ENCODE results near the gene SLCO3A1. TPM values are rescaled to one million over a fixed set of nuclear protein-coding genes. Genes with fewer than 3 reads are reported as not detected.

The SLCO3A1 gene
- polyA plus RNA-seq, 1 donor from 2014 or later, result 3.1 TPM

- H3K4me3 Mint-ChIP-seq, result no peak overlapping the region
Observed at GRCh38 chr15:91941871-91942658, 88.6 kb downstream of the SLCO3A1 start.

GRCh38 chr15:91942720-91943394 lies 89.3 kb downstream of the SLCO3A1 start:
- H3K4me1 Mint-ChIP-seq, result peaks cover 0 to 5% (median 2%) of the 10 kb centered on the region in 3 donors
- H3K27ac Mint-ChIP-seq, result no peak overlapping the region
- no peaks in the 10 kb centered on the region for H3K36me3 Mint-ChIP-seq
- H3K9me3 Mint-ChIP-seq, result peaks cover 0 to 2% (median 0%) of the 10 kb centered on the region in 3 donors
- H3K4me3 Mint-ChIP-seq, result no peak overlapping the region
- H3K27me3 Mint-ChIP-seq, result peaks cover 7% of the 10 kb centered on the region

More at GRCh38 chr15:91941871-91942658, 88.6 kb downstream of the SLCO3A1 start:
- H3K27me3 Mint-ChIP-seq, result peaks cover 7% of the 10 kb centered on the region
- peaks cover 0 to 5% (median 2%) of the 10 kb centered on the region in 3 donors for H3K4me1 Mint-ChIP-seq
- peaks cover 0 to 2% (median 0%) of the 10 kb centered on the region in 3 donors for H3K9me3 Mint-ChIP-seq
- no peak overlapping the region for H3K27ac Mint-ChIP-seq
- no peaks in the 10 kb centered on the region for H3K36me3 Mint-ChIP-seq

- H3K27me3 Mint-ChIP-seq, result peaks cover 11% of the 10 kb centered on the region
- no peak overlapping the region for H3K4me3 Mint-ChIP-seq
- H3K9me3 Mint-ChIP-seq, result peaks cover 0 to 2% (median 0%) of the 10 kb centered on the region in 3 donors
- H3K36me3 Mint-ChIP-seq, result no peaks in the 10 kb centered on the region
- H3K4me1 Mint-ChIP-seq, result peaks cover 0 to 5% (median 2%) of the 10 kb centered on the region in 3 donors
- peak overlapping the region in 1 of 3 donors; percentile 82 for H3K27ac Mint-ChIP-seq
Observed at GRCh38 chr15:91944331-91944730, 90.8 kb downstream of the SLCO3A1 start.

DNA sequence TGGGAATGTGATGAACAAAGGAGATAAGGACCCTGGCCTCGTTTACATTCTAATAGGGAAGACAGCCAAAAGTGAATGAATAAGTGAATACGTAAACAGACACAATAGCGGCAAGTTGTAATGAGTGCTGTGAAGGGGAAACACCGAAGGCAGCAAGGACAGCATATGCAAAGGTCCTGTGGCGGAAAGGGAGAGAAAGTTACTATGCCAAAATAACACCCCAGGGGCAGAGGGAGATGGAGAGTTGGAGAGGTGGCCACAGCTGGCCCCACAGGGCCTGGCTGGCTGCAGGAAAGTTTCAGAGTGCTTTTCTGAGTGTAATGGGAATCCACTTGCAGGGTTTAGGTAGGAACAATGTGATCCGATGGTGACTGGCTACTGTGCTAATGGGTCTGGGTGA lies 91.9 kb downstream of the SLCO3A1 start:
- peaks cover 0 to 2% (median 0%) of the 10 kb centered on the region in 3 donors for H3K9me3 Mint-ChIP-seq
- H3K4me3 Mint-ChIP-seq, result no peak overlapping the region
- H3K4me1 Mint-ChIP-seq, result peaks cover 0 to 5% (median 2%) of the 10 kb centered on the region in 3 donors
- H3K27me3 Mint-ChIP-seq, result peaks cover 11% of the 10 kb centered on the region
- H3K36me3 Mint-ChIP-seq, result no peaks in the 10 kb centered on the region
- no peak overlapping the region for H3K27ac Mint-ChIP-seq

- Mint-ChIP-seq H3K9me3 (peaks cover 0 to 2% (median 0%) of the 10 kb centered on the region in 3 donors), H3K4me3 (no peak overlapping the region), H3K27ac (no peak overlapping the region), H3K36me3 (no peaks in the 10 kb centered on the region), H3K4me1 (peaks cover 0 to 5% (median 2%) of the 10 kb centered on the region in 3 donors), H3K27me3 (peaks cover 11% of the 10 kb centered on the region)
Observed at GRCh38 chr15:91946075-91946474, 92.6 kb downstream of the SLCO3A1 start.

- Mint-ChIP-seq H3K36me3 (no peaks in the 10 kb centered on the region), H3K9me3 (peaks cover 0 to 2% (median 0%) of the 10 kb centered on the region in 3 donors), H3K4me3 (no peak overlapping the region), H3K4me1 (peaks cover 0 to 5% (median 2%) of the 10 kb centered on the region in 3 donors), H3K27me3 (peaks cover 11% of the 10 kb centered on the region), H3K27ac (no peak overlapping the region)
Observed at GRCh38 chr15:91946581-91947292, 93.2 kb downstream of the SLCO3A1 start.

DNA sequence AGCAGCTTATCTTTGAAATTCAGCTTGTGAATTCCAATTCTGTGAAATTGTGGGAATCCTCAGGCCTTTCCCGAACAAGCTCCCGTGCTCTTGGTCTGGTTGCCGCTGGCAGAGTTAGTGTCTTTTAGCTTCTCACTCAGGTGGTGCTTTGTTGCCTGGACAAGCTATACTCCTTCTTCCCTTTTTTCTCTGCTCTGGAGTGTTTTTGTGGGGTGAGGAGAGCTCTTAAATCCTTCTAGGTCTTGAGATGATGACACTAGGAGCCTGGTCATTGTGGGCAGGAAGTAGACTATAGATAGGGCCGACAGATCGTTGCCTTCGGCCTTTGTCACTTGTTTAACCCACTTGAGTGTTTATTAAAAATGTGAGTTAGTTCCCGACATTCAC lies 93.8 kb downstream of the SLCO3A1 start:
- H3K36me3 Mint-ChIP-seq, result no peaks in the 10 kb centered on the region
- peaks cover 10% of the 10 kb centered on the region for H3K27me3 Mint-ChIP-seq
- H3K4me3 Mint-ChIP-seq, result no peak overlapping the region
- no peak overlapping the region for H3K27ac Mint-ChIP-seq
- peaks cover 0 to 2% (median 0%) of the 10 kb centered on the region in 3 donors for H3K9me3 Mint-ChIP-seq
- H3K4me1 Mint-ChIP-seq, result peaks cover 0 to 5% (median 4%) of the 10 kb centered on the region in 3 donors

DNA sequence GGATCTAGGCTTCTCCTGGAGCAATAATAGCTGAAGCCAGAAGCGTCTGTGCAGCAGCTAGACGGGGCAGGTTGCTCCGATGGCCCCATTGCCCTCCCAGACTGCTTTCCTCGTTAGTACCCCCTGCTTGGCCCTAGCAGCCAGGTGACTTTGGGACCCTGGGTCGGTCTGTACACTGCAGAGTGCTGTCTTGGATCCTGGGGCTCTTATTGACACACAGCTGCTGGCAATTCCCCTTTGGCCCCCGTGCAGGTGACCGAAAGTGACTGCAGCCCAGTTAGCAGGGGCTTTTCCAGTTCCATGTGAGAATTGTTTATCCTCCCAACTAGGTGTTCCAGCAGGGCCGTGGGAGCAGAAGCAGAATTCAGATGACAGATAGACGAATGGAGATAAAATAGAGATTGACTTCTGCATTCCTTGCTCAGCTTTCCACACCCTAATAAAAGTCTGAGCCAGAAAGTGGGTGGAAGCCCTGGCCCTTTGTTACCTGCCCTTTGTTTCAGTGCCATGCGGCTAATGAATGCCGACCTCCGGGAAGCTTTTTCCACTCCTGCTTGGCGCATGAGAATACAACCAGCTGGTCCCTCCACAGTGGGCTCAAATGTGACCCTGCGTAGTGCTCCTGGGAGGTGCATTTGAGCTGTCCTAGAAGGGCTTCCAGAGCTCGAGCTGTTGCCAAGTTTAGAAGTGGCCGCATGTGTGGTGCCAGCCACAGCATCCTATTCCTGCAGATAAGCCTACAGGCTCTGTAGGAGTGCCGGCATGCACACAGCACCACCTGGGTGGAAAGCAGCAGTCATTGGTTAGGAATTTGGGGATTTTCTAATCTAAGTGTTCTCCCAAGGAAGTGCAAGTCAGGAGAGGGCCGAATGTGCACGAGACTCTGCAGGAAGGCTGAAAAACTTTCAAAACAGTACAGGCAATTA lies 94.4 kb downstream of the SLCO3A1 start:
- H3K27ac Mint-ChIP-seq, result peak overlapping the region in 1 of 3 donors; percentile 89
- H3K9me3 Mint-ChIP-seq, result peaks cover 0 to 2% (median 0%) of the 10 kb centered on the region in 3 donors
- H3K4me1 Mint-ChIP-seq, result peaks cover 0 to 4% (median 3%) of the 10 kb centered on the region in 3 donors
- no peaks in the 10 kb centered on the region for H3K36me3 Mint-ChIP-seq
- peaks cover 10% of the 10 kb centered on the region for H3K27me3 Mint-ChIP-seq
- no peak overlapping the region for H3K4me3 Mint-ChIP-seq

DNA sequence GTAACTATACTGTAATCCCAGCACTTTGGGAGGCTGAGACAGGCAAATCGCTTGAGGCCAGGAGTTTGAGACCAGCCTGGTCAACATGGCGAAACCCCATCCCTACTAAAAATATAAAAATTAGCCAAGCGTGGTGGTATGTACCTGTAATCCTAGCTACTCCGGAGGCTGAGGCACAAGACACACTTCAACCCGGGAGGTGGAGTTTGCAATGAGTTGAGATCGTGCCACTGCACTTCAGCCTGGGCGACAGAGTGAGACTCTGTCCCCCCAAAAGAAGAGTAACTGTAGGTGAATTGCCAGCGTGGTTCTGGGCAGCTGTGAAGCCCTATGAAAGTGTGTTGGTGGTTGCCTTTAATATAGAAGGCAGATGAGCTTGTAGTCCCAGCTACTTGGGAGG lies 95.9 kb downstream of the SLCO3A1 start:
- no peaks in the 10 kb centered on the region for H3K36me3 Mint-ChIP-seq

DNA sequence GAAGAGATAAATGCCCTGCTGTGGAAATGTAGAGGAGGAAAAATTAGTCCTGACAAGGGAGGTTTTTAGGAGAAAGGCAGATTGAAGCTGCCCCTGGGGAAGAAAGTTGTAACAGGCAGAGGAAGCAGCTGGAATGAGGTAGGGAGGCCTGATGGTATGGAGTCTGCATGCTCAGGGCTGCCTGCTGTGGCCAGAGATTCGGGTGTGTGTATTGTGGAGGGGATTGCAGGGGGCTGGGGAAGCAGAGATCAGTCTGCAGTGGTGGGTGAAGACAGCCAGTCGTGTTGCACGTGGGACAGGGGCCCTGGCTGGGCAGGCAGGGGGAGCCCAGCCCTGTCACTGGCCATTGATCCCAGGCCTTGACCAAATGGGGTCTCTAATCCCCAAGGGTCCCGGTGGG lies 96.5 kb downstream of the SLCO3A1 start:
- Mint-ChIP-seq H3K27me3 (peaks cover 8% of the 10 kb centered on the region), H3K9me3 (peaks cover 0 to 2% (median 0%) of the 10 kb centered on the region in 3 donors), H3K4me1 (peaks cover 0 to 4% (median 0%) of the 10 kb centered on the region in 3 donors), H3K4me3 (no peak overlapping the region), H3K36me3 (no peaks in the 10 kb centered on the region), H3K27ac (no peak overlapping the region)

More for the DNA sequence above, 95.9 kb downstream of the SLCO3A1 start:
- H3K9me3 Mint-ChIP-seq, result peaks cover 0 to 2% (median 0%) of the 10 kb centered on the region in 3 donors
- peaks cover 0 to 4% (median 0%) of the 10 kb centered on the region in 3 donors for H3K4me1 Mint-ChIP-seq
- H3K27ac Mint-ChIP-seq, result no peak overlapping the region
- H3K27me3 Mint-ChIP-seq, result peaks cover 8% of the 10 kb centered on the region
- H3K4me3 Mint-ChIP-seq, result no peak overlapping the region

GRCh38 chr15:91950631-91951329 lies 97.3 kb downstream of the SLCO3A1 start:
- Mint-ChIP-seq H3K27ac (no peak overlapping the region), H3K4me1 (peaks cover 0 to 4% (median 0%) of the 10 kb centered on the region in 3 donors), H3K9me3 (no peaks in the 10 kb centered on the region), H3K27me3 (peaks cover 4% of the 10 kb centered on the region), H3K4me3 (no peak overlapping the region), H3K36me3 (no peaks in the 10 kb centered on the region)

- Mint-ChIP-seq H3K4me1 (peaks cover 0 to 3% (median 0%) of the 10 kb centered on the region in 3 donors), H3K27ac (no peak overlapping the region)
Observed at GRCh38 chr15:91952216-91952615, 98.7 kb downstream of the SLCO3A1 start.

DNA sequence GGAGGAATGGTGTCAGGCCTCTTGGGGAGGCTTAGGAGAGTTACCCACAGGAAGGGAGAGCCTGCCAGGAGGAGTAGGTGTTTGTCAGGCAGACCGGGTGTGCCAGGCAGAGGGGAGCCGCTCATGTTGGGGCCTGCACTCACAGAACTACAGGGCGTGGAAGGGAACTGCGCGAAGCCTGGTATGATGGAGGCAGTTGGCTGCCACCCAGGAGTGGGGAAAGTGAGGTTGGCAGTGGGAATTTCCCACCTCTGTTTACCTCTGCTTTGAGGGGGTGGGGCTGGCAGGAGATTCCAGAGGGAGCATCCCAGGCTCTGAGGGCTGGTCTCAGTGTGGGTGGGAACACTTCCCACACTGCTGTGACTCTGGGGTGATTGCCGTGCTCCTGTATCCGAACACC lies 99.9 kb downstream of the SLCO3A1 start:
- H3K27me3 Mint-ChIP-seq, result no peaks in the 10 kb centered on the region
- H3K4me3 Mint-ChIP-seq, result no peak overlapping the region
- peaks cover 0 to 3% (median 0%) of the 10 kb centered on the region in 3 donors for H3K4me1 Mint-ChIP-seq
- H3K27ac Mint-ChIP-seq, result no peak overlapping the region
- no peaks in the 10 kb centered on the region for H3K36me3 Mint-ChIP-seq
- H3K9me3 Mint-ChIP-seq, result no peaks in the 10 kb centered on the region

More at GRCh38 chr15:91952216-91952615, 98.7 kb downstream of the SLCO3A1 start:
- Mint-ChIP-seq H3K9me3 (no peaks in the 10 kb centered on the region), H3K4me3 (no peak overlapping the region), H3K27me3 (peaks cover 4% of the 10 kb centered on the region), H3K36me3 (no peaks in the 10 kb centered on the region)
